Endothelial cell of umbilical vein (primary cell): ENCODE results near the gene C1orf116. TPM values are rescaled to one million over a fixed set of nuclear protein-coding genes. Genes with fewer than 3 reads are reported as not detected.

Experiments
- BruUV-seq: library from RNA; stranded (reverse); fragments of 400-500 nt; replicated peaks from 2 replicates; lab custom pipeline; 2021; lab: Mats Ljungman, UMichigan
- CTCF ChIA-PET: fragments of 300-600, 350-600 bp; sonication (Branson Sonifier 250); formaldehyde crosslinking; loops from one replicate; lab custom pipeline; 2021; ENCODE audit warnings: antibody characterized with exemption, inconsistent platforms; lab: Charles Lee
- POLR2A ChIA-PET: fragments of 300-600, 350-600 bp; sonication (Branson Sonifier 250); formaldehyde crosslinking; loops from one replicate; lab custom pipeline; 2021; ENCODE audit warnings: antibody characterized with exemption, inconsistent platforms; lab: Charles Lee
- DNase-seq: peaks from one replicate; pipeline ENCODE4 v3.0.0-alpha.2; 2011; ENCODE audit warnings: low read depth, low spot score
- FAIRE-seq: peaks from 2 replicates; lab custom pipeline; 2011; peaks lifted over from hg19 to GRCh38; lab: Jason Lieb, UNC
- H2AFZ ChIP-seq: 2 replicates; pipeline ENCODE4 v1.6.0; 2012; ENCODE audit warnings: low read depth, low read length, control low read depth, inconsistent platforms
- H3K27ac ChIP-seq: 2 replicates; pipeline ENCODE4 v1.5.1; 2011; ENCODE audit warnings: low read depth, mild to moderate bottlenecking, control low read depth, low read length, moderate library complexity; ENCODE audit not compliant: insufficient read depth
- H3K27me3 ChIP-seq, 2 experiments: 2 replicates each; pipeline versions ENCODE4 v1.6.0 to v1.6.1; 2011; ENCODE audit warnings: low read length in 2 of 2, mixed read lengths in 1 of 2; ENCODE audit not compliant: control insufficient read depth in 2 of 2, insufficient read depth in 2 of 2
- H3K36me3 ChIP-seq, 2 experiments: 2 replicates in 1 of 2; 3 replicates in 1 of 2; pipeline ENCODE4 v1.5.1; 2011; ENCODE audit warnings: low read length in 2 of 2, mild to moderate bottlenecking in 1 of 2, moderate library complexity in 1 of 2; ENCODE audit not compliant: control insufficient read depth in 2 of 2, insufficient read depth in 2 of 2; ENCODE audit errors: extremely low read depth in 1 of 2
- H3K4me1 ChIP-seq: 3 replicates; pipeline ENCODE4 v1.5.1; 2011; ENCODE audit warnings: mild to moderate bottlenecking, low read length; ENCODE audit not compliant: control insufficient read depth, insufficient read depth; ENCODE audit errors: extremely low read depth
- H3K4me2 ChIP-seq: 2 replicates; pipeline ENCODE4 v1.6.1; 2011; ENCODE audit warnings: low read length, control low read depth, mixed read lengths; ENCODE audit not compliant: insufficient read depth
- H3K4me3 ChIP-seq, 3 experiments: fragments of 200-600 bp in 1 of 3; sonication (generic), shearing (Covaris generic) in 1 of 3; replicated peaks in 1 of 3; 2 replicates each; pipeline ENCODE4 v1.5.1; 2011 to 2016; ENCODE audit warnings: control low read depth in 3 of 3, low read length in 3 of 3, mild to moderate bottlenecking in 2 of 3, inconsistent platforms in 1 of 3, low read depth in 1 of 3, moderate library complexity in 1 of 3; ENCODE audit not compliant: insufficient read depth in 1 of 3
- H3K79me2 ChIP-seq: 2 replicates; pipeline ENCODE4 v1.6.0; 2012; ENCODE audit warnings: low read length, inconsistent platforms; ENCODE audit not compliant: control insufficient read depth, insufficient read depth
- H3K9ac ChIP-seq: replicated peaks from 2 replicates; pipeline ENCODE3; 2011; ENCODE audit warnings: low read length, control low read depth; ENCODE audit not compliant: insufficient read depth; ENCODE audit errors: extremely low read depth
- H3K9me1 ChIP-seq: replicated peaks from 3 replicates; pipeline ENCODE4 v1.6.0; 2011; ENCODE audit warnings: mild to moderate bottlenecking, low read length; ENCODE audit not compliant: control insufficient read depth, insufficient read depth; ENCODE audit errors: extremely low read depth
- H3K9me3 ChIP-seq: replicated peaks from 2 replicates; pipeline ENCODE4 v1.5.1; 2012; ENCODE audit warnings: low read length, inconsistent platforms; ENCODE audit not compliant: control insufficient read depth, insufficient read depth
- H4K20me1 ChIP-seq: replicated peaks from 2 replicates; pipeline ENCODE3; 2011; ENCODE audit warnings: mild to moderate bottlenecking, low read length; ENCODE audit not compliant: control insufficient read depth, insufficient read depth; ENCODE audit errors: extremely low read depth
- CTCF ChIP-seq, 2 donors: IDR thresholded peaks; 1 replicate in 1 of 2; 2 replicates in 1 of 2; pipeline ENCODE4 v1.5.1; 2011; ENCODE audit warnings: low read length in 2 of 2, mild to moderate bottlenecking in 2 of 2, moderate library complexity in 2 of 2, control low read depth in 1 of 2, inconsistent platforms in 1 of 2, low read depth in 1 of 2; ENCODE audit not compliant: insufficient read depth in 1 of 2; ENCODE audit errors: extremely low read depth in 1 of 2
- EZH2 ChIP-seq: IDR thresholded peaks from 2 replicates; pipeline ENCODE4 v1.6.1; 2012; ENCODE audit warnings: borderline replicate concordance, low read depth, mild to moderate bottlenecking, moderate library complexity, low read length, inconsistent platforms; ENCODE audit not compliant: severe bottlenecking
- FOS ChIP-seq: IDR thresholded peaks from 2 replicates; pipeline ENCODE4 v1.6.1; 2011; ENCODE audit warnings: mild to moderate bottlenecking, low read length, moderate library complexity, borderline replicate concordance; ENCODE audit not compliant: insufficient read depth
- GATA2 ChIP-seq: IDR thresholded peaks from 2 replicates; pipeline ENCODE4 v1.7.0; 2011; ENCODE audit warnings: low read depth, mild to moderate bottlenecking, moderate library complexity, mixed read lengths, low read length; ENCODE audit not compliant: insufficient read length, insufficient read depth
- JUN ChIP-seq: IDR thresholded peaks from 2 replicates; pipeline ENCODE4 v1.6.1; 2011; ENCODE audit warnings: borderline replicate concordance, low read depth; ENCODE audit not compliant: insufficient read length, insufficient read depth
- MAX ChIP-seq: IDR thresholded peaks from 2 replicates; pipeline ENCODE4 v1.6.1; 2011; ENCODE audit not compliant: insufficient read depth, insufficient read length
- MYC ChIP-seq: IDR thresholded peaks from one replicate; pipeline ENCODE4 v1.6.1; 2011; ENCODE audit warnings: mild to moderate bottlenecking, low read depth, low read length
- POLR2A ChIP-seq: IDR thresholded peaks from 2 replicates; pipeline ENCODE4 v1.6.1; 2012; ENCODE audit warnings: low read depth, mild to moderate bottlenecking, control low read depth, low read length
- POLR2AphosphoS5 ChIP-seq: IDR thresholded peaks from 2 replicates; pipeline ENCODE4 v1.6.1; 2012; ENCODE audit warnings: low read depth, mild to moderate bottlenecking, control low read depth, low read length, moderate library complexity; ENCODE audit not compliant: insufficient read depth
- dilution Hi-C: fragments of 300-500 bp; cut with MboI; formaldehyde crosslinking; loops from one replicate; pipeline ENCODE4 v1.15.0; 2019; ENCODE audit warnings: low sequenced_read_pairs; ENCODE audit not compliant: extremely low pct_ligation_motif_present
- intact Hi-C: fragments of 100-400 bp; cut with micrococcal nuclease; formaldehyde crosslinking; loops from one replicate; pipeline ENCODE4 v1.10.0; 2022
- polyA plus RNA-seq, 4 experiments: library from polyadenylated mRNA; depleted of rRNA in 3 of 4; stranded (reverse) in 3 of 4; unstranded in 1 of 4; fragments of >200 nt; gene quantifications; 2 replicates each; pipeline versions ENCODE4 v1.2.1 to v1.2.3, GENCODE V29; 2011 to 2012; ENCODE audit warnings: missing spikeins in 1 of 4
- total RNA-seq: library from RNA; stranded (reverse); gene quantifications from 2 replicates; pipeline ENCODE4 v1.2.3, GENCODE V29; 2021

The C1orf116 gene
- total and polyA plus RNA-seq, 2 donors (not counting 3 experiments of a cell fraction or from before 2014, with no cell fraction given): 0.07 TPM; not detected in 1

- TF ChIP-seq GATA2: no peak
- no peak for TF ChIP-seq FOS
- no peak for TF ChIP-seq MYC
- no peak for TF ChIP-seq POLR2A
- TF ChIP-seq JUN: no peak
- TF ChIP-seq POLR2AphosphoS5: no peak
- TF ChIP-seq EZH2: no peak
- TF ChIP-seq MAX: no peak
- TF ChIP-seq CTCF (IDR thresholded peaks at IDR 0.05; ENCODE audit: extremely low read depth in 1 of 2, insufficient read depth in 1 of 2, low read depth in 1 of 2, low read length in 2 of 2): no peak
- Histone ChIP-seq H3K36me3 (no peaks in the 10 kb centered on the region), H3K9ac (no peak overlapping the region), H3K27me3 (peaks cover 9 to 10% of the 10 kb centered on the region in 2 experiments), H3K4me3 (no peak overlapping the region), H3K9me1 (no peaks in the 10 kb centered on the region), H2AFZ (no peak overlapping the region), H4K20me1 (no peaks in the 10 kb centered on the region), H3K27ac (no peak overlapping the region), H3K79me2 (no peaks in the 10 kb centered on the region), H3K4me1 (no peaks in the 10 kb centered on the region), H3K9me3 (no peaks in the 10 kb centered on the region), H3K4me2 (no peak overlapping the region)
- dilution Hi-C loops: no loop called here
- intact Hi-C loops: no loop called here
- POLR2A ChIA-PET: no interaction called here
- FAIRE-seq (no peak), DNase-seq (no peak)
- CTCF ChIA-PET: no interaction called here
- BruUV-seq: no TSS peak
Observed at GRCh38 chr1:207009182-207009850, 23.2 kb downstream of the C1orf116 start.
